ENCODE results near the gene CHPF. TPM values are rescaled to one million over a fixed set of nuclear protein-coding genes. Genes with fewer than 3 reads are reported as not detected.

Gene CHPF
- total RNA-seq, 1 donor from 2014 or later = 285 TPM

DNA sequence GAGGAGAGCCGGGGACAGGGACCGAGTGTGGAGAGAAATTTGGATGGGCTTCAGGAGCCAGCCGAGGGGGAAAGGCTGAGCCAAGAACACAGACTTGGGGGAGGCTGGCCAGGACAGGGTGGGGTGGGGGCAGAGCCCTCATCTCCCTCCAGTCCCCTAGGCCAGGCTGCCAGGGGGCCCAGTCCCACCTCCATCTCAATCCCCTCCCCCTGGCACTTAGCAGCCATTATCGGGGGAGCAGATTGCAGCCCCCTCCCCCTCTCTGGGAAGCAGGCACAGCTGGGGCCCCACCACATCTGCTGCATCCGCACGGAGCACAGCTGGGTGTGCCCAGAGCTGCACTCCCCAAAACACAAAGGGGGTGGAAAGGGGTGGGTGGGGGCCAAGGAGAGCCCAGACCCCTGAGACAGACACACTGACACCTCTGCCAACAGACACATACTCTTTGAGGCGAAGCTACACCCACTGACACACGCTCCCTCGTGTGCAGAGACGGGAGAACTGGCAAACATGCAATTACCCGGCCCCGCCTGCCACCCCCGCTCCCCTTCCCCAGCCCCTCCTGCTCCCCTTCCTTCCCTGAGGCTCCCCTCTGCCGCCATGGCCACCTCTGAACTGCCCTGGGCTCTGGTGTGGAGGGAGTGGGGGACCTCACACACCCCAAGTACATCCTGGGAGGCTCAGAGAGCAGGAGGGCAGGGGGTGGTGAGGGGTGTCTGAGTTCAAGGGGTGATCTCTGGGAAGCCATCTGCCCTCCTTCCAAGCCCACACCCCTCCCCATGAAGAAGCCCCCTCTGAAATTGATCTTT is 34.4 kb downstream of the CHPF start:
- no peak for DNase-seq (ENCODE audit: low read depth)
- TF ChIP-seq, protein P1, sequence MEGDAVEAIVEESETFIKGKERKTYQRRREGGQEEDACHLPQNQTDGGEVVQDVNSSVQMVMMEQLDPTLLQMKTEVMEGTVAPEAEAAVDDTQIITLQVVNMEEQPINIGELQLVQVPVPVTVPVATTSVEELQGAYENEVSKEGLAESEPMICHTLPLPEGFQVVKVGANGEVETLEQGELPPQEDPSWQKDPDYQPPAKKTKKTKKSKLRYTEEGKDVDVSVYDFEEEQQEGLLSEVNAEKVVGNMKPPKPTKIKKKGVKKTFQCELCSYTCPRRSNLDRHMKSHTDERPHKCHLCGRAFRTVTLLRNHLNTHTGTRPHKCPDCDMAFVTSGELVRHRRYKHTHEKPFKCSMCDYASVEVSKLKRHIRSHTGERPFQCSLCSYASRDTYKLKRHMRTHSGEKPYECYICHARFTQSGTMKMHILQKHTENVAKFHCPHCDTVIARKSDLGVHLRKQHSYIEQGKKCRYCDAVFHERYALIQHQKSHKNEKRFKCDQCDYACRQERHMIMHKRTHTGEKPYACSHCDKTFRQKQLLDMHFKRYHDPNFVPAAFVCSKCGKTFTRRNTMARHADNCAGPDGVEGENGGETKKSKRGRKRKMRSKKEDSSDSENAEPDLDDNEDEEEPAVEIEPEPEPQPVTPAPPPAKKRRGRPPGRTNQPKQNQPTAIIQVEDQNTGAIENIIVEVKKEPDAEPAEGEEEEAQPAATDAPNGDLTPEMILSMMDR (IDR thresholded peaks at IDR 0.05; ENCODE audit: insufficient read depth, low read length, poor library complexity, severe bottlenecking) = no peak

DNA sequence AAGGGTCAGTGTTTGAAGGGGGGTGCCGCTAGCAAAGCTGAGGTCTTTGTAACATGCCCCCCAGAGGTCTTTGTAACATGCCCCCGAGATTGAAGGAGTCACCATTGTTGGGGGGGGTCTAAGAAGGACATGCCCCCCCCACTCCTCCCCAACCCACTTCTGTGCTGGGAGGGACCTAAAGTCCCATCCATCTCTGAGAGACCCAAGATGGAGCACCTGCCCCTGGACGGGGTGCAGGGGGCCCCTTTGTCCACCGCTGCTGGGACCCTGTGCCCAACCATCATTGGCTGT is 35.2 kb downstream of the CHPF start:
- Histone ChIP-seq H3K27me3 (ENCODE audit: control insufficient read depth, insufficient read depth, low read length) (peaks cover 39% of the 10 kb centered on the region), H3K4me3 (ENCODE audit: low read depth, low read length) (no peak overlapping the region), H3K36me3 (ENCODE audit: control insufficient read depth, insufficient read depth, low read length) (peaks cover 3% of the 10 kb centered on the region)
- TF ChIP-seq, protein P1 (IDR thresholded peaks at IDR 0.05; ENCODE audit: insufficient read depth, low read length, poor library complexity, severe bottlenecking) = no peak
- no peak for DNase-seq (ENCODE audit: low read depth)

More for the DNA sequence above, 34.4 kb downstream of the CHPF start:
- peaks cover 1% of the 10 kb centered on the region for H3K36me3 ChIP-seq (ENCODE audit: control insufficient read depth, insufficient read depth, low read length)
- no peak overlapping the region for H3K4me3 ChIP-seq (ENCODE audit: low read depth, low read length)
- H3K27me3 ChIP-seq (ENCODE audit: control insufficient read depth, insufficient read depth, low read length) = peaks cover 47% of the 10 kb centered on the region

DNA sequence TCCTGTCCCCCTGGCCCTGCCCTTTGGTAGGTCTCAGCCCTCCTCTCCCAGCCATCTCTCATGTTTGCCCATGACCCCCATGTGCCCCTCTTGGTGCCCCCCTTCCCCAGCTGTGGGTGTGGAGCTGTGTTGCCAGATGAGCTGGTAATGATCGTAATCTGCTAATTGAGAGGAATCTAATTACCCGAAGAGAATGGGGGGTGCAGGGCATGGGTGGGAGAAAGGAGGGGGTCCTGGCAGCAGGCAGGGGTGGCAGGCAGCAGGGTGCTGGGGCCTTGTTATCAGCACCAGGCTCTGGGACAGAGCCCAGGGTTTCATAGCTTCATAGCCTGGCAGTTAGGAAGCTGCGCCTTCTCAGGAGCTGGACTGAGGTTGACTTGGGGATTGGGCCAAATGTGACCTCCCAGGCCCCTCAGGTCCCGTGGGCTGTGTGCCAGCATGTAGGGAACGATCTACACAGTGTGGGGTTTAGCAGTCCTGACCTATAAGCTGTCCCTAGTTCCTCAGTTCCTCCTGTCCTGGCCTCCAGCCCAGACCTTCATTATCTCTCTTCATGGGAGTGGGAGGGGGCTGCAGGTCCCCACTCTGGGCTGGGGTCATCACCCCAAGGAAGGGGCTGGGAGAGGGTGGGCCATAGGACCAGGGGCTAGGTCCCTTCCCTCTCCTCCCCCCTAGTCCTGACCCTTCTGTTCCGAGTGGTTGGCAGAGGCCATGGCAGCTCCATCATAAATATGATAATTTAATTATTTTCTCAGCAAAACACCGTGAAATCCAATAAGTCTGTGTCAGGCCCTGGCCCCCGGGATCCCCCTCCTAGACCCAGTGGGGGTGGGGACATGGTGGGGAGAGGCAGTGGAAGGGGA is 35.8 kb downstream of the CHPF start:
- Histone ChIP-seq H3K4me3 (ENCODE audit: low read depth, low read length) (no peak overlapping the region), H3K27me3 (ENCODE audit: control insufficient read depth, insufficient read depth, low read length) (peaks cover 34% of the 10 kb centered on the region), H3K36me3 (ENCODE audit: control insufficient read depth, insufficient read depth, low read length) (peaks cover 3% of the 10 kb centered on the region)
- TF ChIP-seq, protein P1 (IDR thresholded peaks at IDR 0.05; ENCODE audit: insufficient read depth, low read length, poor library complexity, severe bottlenecking) = no peak
- DNase-seq (ENCODE audit: low read depth) = no peak

DNA sequence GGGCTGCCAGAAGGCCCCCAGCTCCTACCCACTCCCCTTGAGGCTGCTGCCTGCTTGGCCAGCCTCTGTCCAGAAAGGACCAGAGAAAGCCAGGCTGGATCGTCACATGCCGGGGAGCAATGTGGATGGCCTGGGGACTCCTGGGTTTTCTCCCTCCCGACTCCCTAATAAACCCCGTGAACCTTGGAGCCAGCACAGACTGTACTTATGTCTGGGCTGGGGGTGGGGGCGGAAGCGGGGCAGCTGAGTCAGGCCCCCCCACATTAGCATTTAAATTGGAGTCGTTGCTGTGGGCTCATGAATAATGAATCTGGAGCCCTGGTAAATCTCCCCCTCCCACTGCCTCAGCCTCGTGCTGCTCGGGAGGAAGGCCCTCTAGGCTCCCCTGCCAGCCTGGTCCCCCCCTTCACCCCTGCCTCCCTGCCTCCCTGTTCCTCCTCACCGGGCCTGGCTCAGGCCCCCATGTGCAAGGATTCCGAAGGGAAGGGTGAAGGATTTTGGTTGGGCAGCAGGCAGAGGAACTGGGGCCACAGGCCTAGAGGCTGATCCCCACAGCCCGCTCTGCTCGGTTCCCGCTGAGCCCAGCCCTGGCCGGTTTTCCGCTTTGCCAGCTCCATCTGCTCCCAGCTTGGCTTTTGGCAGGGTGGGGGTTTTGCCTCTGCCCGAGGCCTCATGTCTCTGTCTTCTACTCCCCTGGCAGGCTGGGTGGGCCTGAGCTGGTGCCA is 36.6 kb downstream of the CHPF start:
- peaks cover 26% of the 10 kb centered on the region for H3K27me3 ChIP-seq (ENCODE audit: control insufficient read depth, insufficient read depth, low read length)
- TF ChIP-seq, protein P1 (IDR thresholded peaks at IDR 0.05; ENCODE audit: insufficient read depth, low read length, poor library complexity, severe bottlenecking) = no peak
- peaks cover 4% of the 10 kb centered on the region for H3K36me3 ChIP-seq (ENCODE audit: control insufficient read depth, insufficient read depth, low read length)
- no peak for DNase-seq (ENCODE audit: low read depth)
- H3K4me3 ChIP-seq (ENCODE audit: low read depth, low read length) = no peak overlapping the region

DNA sequence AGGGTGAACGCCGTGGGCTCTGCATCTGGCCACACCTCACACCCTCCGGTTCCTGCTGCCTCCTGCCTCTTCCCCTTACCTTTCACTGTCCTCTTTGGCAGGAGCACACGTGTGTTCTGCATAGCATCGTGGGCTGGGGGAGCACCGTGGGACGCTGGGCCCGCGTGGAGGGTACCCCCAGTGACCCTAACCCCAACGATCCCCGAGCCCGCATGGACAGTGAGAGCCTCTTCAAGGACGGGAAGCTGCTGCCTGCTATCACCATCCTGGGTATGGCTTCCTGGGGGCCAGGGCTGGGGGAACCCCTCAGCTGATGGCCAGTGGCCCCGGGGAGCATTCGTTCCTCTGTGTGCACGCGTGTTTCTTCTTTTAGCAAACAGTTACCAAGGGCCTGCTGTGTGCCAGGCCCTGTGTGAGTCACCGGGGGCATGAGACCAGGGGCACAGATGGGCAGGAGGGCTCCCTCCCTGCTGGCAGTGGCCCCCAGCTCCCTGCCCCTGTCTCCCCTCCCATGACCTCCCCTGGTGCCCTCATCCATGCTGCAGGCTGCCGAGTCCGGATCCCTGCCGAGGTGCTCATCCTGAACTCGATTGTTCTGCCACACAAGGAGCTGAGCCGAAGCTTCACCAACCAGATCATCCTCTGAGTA is 37.3 kb downstream of the CHPF start:
- H3K4me3 ChIP-seq (ENCODE audit: low read depth, low read length) = no peak overlapping the region
- TF ChIP-seq, protein P1 (IDR thresholded peaks at IDR 0.05; ENCODE audit: insufficient read depth, low read length, poor library complexity, severe bottlenecking) = no peak
- H3K27me3 ChIP-seq (ENCODE audit: control insufficient read depth, insufficient read depth, low read length) = peaks cover 20% of the 10 kb centered on the region
- no peak for DNase-seq (ENCODE audit: low read depth)
- H3K36me3 ChIP-seq (ENCODE audit: control insufficient read depth, insufficient read depth, low read length) = peaks cover 4% of the 10 kb centered on the region
